GM19025 (cell line): ENCODE data around the gene IL20.

Source experiments
- ATAC-seq: cut with Tn5 transposase; IDR thresholded peaks from one replicate; pipeline ENCODE4 v1.9.1; 2021; ENCODE audit warnings: mild to moderate bottlenecking, low read depth, moderate library complexity; ENCODE audit not compliant: unreplicated experiment

Gene IL20

DNA sequence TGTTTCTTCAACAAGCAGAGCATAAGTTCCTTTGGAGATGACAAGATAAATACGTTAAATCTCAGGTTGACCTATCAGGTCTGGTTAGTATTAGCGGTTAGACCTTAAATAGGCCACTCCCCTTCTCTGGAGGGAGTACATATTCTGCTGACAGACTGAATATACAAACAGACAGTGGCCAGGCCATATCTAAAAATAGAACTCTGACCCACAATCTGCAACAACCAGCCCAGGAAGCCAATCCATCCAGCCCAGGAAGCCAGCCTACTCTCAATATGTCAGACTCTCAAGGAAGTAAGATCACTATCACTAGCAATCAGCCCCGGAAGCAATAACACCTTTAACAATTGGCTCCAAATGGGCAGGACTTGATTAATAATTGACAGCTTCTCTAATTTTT lies 6.7 kb downstream of the IL20 start:
- ATAC-seq, result no peak

DNA sequence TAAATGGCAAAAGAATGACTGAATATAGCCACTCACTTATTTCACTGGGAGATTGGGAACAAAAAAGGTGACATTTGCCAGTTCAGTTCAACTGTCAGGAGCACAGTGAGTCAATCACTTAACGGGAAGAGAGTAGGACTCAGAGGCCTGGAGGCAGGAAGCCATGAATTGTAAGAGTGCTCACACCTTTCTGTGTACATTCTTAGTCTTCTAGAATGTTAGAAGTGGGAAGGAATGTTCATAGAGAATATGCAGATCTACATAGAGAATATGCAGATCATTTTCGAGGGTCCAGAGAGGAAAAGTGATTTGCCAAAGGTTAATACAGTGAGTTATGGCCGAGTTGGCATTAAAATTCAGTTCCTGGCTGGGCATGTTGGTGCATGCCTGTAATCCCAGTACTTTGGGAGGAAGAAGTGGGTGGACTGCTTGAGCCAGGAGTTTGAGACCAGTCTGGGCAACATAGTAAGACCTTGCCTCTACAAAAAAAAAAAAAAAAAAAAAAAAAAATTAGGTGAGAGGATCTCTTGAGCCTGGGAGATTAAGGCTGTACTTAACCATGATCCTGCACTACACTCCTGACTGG lies 8.3 kb downstream of the IL20 start:
- no peak for ATAC-seq

DNA sequence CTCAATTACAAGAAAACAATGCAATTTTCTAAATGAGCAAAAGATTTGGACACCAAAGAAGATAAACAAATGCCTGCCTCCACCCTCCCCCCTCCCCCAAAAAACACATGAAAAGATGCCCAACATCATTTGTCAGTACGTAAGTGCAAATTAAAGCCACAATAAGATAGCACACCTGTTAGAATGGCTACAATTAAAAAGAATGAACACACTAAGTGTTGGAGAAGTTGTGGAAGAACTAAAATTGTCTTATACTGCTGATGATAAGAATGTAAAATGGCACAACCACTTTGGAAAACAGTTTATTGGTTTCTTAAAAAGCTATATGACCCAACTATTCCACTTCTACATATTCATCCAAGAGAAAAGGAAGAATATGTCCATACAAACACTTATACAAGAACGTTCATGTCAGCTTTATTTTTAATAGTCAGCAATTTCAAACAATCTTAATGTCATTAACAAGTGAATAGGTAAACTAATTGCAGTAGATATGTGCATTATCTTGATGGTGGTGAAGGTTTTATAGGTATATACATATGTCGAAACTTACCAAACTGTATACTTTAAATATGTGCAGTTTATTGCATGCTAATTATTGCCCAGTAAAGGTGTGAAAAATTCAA lies 10.4 kb downstream of the IL20 start:
- ATAC-seq, result no peak

DNA sequence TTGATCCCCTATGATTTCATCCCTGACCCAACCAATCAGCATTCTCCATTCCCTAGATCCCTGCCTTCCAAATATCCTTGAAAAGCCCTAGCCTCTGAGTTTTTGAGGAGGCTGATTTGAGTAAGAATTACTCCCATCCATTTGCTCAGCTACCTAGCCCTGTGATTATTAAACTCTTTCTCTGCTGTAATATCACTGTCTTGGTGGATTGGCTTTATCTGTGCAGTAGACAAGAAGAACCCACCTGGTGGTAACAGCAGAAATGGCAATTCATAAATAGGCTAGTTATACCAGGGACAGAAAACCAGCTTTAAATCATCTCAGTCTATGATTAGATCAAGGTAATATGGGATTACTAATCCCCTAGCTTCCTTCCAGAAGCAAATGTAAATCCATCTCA lies 13.0 kb downstream of the IL20 start:
- ATAC-seq, result no peak

DNA sequence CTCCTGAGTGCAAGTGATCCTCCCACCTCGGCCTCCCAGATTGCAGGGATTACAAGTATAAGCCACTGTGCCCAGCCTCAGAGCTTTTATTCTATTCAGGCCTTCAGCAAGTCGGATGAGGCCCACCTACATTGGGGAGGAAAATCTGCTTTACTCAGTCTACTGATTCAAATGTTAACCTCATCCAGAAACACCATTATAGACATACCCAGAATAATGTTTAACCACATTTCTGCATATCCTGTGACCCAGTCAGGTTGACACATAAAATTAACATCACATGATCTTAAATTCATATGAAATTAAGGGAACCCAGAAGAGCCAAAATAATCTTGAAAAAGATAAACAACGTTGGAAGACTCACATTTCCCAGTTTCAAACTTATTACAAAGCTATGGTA lies 14.9 kb downstream of the IL20 start:
- no peak for ATAC-seq

DNA sequence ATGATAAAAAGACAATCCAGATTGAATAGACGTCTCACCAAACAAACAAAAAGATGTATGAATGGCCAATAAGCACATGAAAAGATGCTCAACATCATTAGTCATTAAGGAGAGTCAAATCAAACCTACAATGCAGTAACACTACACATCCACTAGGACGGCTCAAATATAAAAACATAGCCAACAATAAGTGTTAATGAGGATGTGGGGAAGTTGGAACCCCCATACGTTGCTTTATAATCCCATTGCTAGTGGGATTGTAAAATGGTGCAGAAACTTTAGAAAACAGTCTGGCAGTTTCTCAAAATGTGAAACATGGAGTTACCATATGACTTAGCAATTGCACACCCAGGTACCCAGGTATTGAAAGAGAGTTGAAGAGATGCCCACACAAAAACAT lies 17.1 kb downstream of the IL20 start:
- ATAC-seq, result no peak

DNA sequence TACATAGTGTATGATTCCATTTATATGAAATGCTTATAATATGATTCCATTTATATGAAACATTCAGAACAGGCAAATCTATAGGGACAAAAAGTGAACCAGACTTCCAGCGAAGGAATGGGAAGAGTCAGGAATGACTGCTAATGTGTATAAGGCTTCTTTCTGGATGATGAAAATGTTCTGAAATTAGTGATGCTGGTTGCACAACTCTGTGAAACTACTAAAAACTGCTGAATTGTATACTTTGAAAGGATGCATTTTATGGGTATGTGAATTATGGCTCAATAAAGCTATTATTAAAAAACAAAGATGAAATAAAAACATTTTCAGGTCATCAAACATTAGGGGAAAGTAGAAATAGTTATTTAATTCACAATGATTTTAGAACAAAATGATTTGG lies 17.7 kb downstream of the IL20 start:
- no peak for ATAC-seq

DNA sequence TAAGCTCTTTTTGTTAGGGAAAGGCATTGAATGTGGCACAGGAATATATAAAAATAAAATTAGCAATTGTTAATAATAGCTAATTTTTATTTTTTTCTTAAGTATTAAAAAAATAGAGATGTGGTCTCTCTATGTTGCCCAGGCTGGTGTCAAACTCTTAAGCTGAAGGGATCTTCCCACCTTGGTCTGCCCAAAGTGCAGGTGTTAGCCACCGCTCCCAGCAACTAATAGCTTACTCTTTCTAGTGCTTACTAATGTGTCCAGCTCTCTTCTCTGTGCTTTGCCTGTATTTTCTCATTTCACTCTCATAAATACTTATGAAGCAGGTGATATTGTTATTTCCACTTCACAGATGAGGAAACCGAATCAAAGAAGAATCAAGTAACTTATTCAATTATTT lies 18.5 kb downstream of the IL20 start:
- no peak for ATAC-seq

DNA sequence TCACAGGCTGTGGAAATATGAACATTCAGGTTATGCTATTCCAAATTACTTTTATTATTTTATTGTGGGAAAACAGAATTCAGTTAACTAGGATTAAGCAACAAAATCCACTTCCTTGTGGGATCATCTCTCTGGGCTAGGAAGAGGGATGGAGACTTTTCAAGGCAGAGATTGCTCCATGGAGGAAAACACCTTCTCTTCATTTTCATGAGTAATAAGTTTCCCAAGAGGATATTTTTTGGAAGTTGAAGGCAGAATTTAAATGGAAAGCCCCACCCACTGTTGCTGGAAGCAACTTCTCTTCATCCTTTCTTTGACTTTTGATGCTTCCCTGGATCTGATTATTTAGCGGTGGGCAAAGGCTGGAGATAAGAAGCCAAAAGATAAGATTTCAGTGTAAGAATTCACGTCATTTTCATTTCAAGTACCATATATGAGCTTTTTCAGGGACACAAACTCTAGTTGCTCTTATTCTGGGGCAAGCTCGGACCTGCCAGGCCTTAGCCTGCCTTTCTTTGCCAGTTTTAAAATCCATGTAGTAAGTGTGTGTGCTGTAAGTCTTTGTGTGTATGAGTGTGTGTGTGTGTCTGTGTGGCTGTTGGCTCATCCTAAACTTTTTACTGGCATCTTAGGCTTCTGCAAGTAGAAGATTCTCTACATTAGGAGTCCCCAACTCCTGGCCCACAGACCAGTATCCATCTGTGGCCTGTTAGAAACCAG lies 20.1 kb downstream of the IL20 start:
- no peak for ATAC-seq

DNA sequence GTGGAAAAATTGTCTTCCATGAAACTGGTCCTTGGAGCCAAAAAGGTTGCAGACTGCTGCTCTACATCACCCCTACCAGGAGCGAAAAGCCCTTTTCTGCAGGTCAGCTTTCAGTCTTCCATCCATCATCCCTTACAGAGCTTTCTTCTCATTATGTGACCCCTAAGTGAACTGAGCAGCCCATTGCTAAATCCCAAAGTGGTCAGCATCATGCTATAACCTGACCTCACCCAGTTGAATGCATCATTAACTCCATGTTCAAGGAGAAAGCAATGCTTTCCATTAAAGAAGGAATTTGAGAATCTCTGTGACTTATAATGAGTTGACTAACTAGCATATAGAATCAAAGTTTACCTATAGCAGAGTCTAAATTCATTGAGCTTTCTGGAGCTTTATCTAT lies 21.4 kb downstream of the IL20 start:
- no peak for ATAC-seq

DNA sequence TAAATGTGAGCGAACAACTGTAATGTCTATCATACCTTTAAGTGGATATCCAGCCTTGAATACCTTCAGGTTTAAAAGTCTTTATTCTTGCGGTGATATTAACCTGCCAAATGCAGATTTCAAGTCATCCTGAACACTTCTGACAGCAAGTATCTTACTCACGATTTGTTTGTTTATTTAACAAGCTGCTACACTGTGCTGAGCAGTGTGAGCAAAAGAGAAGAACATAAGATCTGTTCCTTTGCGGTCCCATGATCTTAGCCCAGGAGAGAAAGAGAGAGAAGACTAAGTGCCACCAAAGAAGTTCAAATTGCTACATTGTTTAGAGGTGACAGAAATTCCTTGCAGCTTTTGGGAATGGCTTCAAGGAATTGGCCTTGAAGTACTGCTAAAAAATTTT lies 22.3 kb downstream of the IL20 start:
- no peak for ATAC-seq

DNA sequence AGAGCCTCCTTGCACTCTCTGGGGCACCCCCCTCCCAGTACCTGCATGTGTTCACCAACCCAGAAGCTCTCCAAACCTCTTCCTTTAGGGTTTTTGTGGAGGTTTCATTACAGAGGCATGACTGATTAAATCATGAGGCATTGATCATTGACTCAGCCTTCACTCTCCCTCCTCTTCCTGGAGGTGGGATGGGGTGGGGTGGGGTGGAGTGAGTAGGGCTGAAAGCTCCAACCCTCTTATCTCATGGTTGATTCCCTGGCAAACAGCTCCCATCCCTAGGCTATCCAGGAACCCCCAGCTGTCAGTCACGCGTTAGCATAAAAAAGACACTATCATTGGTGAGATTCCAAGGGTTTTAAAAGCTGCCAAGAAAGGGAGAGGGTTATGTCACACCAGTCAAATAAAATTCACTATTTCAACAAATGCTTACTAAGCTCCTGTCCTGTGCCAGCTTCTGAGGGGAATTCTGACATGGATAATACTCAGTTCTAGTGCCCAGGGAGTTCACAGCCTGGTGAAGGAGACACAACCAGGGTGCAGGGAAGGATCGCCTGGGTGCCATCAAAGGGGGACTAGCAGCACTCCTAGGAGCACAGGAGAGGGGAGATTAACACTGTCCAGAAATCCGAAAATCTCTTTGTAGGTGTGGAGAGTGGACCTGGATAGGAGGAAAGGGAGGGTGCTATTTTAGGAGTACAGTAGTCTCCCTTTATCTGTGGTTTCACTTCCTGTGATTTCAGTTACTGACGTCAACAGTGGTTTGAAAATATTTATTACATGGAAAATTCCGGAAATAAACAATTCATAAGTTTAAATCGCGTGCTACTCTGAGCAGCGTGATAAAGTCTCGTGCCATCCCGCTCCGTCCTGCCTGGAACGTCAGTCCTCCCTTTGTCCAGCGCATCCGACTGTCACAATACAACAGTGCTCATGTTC lies 25.0 kb downstream of the IL20 start:
- ATAC-seq, result no peak

DNA sequence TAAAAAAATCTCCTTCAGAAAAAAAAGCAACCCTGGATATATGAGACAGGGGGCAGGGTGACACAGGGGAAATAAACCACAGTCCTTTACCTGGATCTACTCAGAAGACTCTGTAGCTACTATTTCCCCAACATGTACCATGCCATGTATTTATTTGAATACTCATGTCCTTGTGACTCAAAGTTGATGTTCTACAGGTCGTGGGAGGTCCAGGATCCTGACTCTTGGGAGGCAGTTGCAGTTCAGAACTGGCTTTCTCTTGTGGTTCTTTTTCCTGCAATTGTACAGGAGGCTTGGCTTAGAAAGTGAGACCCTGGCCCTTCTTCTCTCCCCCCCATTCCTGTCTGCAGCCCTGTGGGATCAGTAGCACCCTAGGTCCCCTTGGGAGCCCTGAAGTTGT lies 26.0 kb downstream of the IL20 start:
- no peak for ATAC-seq

DNA sequence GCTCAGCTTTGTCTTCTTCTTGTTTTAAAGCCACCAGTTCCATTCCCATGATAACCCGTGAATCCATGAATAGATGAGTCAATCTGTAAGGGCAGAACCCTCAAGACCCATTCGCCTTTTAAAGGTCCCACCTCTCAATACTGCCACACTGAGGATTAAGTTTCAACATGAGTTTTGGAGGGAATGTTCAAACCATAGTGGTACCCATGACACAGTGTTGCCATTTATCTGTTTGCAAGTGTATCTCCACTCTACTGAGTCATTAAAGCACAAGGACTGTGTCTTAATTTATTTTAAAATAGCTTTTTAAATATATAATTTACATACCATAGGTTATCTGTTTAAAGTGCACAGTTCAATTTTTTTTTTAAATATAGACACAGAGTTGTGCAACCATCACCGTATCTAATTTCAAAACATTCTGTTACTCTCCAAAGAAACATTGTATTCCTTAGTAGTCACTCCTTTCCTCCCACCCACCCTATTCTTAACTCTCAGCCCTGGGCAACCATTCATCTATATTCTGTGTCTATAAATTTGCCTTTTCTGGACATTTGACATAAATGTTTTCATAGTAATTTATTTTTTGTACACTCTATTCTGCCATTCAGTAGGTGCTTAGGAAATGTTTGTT lies 27.0 kb downstream of the IL20 start:
- no peak for ATAC-seq

DNA sequence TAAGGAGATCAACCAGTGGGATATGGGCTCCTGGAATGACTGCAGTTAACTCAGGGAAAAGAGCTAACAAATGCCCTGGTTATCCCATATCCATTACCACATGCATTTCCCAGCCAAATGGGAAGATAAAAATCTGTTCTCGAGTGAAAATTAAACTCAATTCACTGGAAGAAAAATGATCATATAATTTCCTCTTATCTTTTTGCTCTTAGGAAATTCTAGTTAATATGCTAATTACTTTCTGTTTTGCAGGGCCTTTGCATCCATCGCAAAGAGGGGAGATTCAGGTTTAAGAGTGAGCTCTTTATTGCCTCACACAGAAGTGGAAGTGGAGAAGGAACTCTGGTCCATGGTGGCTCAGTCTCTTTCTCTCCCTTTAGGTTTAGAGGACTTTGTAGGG lies 28.0 kb downstream of the IL20 start:
- no peak for ATAC-seq

DNA sequence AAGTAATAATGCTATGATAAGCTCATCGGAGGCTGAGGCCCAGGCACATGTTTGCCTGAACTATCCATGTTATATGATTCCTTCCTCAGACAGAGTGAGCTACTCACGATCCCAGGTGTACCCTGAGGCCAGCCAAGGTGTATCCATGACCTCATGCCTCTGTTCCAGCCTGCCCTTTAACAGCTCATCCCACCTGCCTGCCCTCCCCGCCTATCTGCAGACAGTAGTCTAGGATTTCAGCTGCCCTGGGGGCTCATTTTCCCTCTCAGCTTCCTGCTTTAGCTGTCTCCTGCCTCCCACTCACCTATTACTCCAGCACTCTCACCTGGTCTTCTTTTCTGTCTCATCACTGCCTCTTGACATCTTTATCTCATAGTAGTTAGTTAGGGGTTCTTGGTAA lies 29.9 kb downstream of the IL20 start:
- no peak for ATAC-seq

DNA sequence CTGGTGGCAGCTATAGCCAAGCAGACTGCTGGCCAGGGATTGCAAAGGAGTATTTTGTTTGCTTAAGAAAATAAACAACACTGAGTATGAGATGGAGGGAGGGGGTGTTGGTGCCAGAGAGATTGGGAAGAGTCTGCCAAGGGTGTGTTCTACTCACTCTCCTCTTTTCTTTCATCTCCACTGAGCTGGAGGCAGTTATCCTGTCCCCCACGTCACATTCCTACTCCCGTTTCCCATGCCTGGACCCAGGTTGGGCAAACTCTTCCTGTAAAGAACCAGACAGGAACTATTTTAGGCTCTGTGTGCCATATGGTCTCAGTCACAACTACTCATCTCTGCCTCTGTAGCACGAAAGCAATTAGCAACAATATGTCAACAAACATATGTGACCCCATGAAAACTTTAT lies 30.4 kb downstream of the IL20 start:
- ATAC-seq, result no peak

DNA sequence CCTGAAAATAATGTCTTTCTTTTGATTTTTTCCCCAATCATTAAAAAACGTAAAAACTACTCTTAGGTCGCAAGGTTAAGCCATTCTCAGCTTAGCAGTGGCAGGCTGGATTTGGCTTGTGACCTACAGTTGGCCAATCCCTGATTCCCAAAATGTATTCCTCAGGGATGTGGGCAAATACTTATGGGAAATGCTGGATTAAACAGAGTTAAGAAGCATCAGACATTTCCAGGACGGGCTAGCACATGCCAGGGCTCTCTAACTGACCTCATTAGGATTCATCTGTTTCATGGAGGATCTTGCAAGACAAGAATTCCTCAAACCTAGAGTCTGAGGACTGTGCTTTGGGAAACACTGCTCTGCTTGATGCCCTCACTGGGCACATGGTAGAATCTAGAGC lies 30.8 kb downstream of the IL20 start:
- no peak for ATAC-seq

DNA sequence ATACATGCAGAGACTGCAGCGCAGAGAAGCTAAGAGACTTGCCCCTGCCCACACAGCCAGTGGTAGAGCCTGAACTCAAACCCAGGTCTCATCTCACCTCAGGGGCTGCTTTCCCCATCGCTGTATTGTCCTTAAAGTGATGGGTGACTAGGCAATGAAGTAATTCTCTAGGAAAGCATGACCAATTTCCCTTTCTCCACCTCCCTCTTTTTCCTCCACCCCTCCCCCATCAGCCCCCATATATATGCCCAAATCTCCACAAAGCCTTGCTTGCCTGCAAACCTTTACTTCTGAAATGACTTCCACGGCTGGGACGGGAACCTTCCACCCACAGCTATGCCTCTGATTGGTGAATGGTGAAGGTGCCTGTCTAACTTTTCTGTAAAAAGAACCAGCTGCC lies 31.8 kb downstream of the IL20 start, which contains the start of gene IL24:
IL24 (plus strand) TSS at position 269 of the 400 bp plus-strand sequence. CDS start 390 bp downstream, outside the sequence.
- ATAC-seq, result no peak

DNA sequence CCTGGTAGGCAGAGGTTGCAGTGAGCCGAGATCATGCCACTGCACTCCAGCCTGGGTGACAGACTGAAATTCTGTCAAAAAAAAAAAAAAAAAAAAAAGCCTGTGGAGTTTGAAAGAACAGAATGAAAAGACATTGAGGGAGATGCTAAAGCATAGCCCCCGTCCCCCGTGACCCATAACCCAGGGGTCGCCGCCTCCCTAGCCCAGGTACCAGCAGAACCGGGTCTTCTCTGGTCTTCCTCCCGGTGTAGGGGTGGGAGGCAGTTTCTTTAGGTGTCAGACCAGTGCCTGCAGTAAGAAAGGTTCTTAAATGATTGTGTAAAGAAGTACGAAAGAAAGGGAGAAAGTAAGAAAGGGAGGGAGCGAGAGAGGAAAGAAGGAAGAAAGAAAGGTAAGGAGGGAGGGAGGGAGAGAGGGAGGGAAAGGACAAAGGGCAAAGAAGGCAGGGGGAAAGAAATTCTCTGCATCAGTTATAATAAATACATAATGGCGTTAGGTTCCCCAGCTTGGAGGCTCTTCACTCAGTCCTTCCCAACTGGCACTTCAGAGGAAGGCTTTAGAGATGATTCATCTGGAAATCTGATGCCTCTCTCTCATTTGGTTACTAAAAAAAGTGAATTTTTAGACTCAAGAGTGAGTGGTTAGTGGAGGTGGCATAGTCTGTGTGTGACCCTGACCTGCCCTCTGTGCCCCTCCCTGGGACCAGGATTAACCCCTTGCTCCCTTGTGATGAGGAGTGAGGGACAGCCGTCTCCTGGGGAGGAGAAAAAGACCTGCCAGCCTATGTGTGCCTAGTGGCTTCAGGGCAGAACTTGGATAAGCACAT lies 32.9 kb downstream of the IL20 start:
- ATAC-seq, result no peak
